ENCODE measurements around the gene PRMT1.

- TF ChIP-seq CTCF (IDR thresholded peaks at IDR 0.05), result no peak
- no peak for TF ChIP-seq EZH2 (IDR thresholded peaks at IDR 0.05; ENCODE audit: borderline replicate concordance, insufficient read depth, low read depth, low read length, poor library complexity, severe bottlenecking)
Observed at GRCh38 chr19:49681830-49682229, 4.8 kb downstream of the PRMT1 start.

Data from B cell (primary cell).